BLaER1 (cell line): ENCODE data around the gene CCDC136.
A peak's percentile ranks its signal among the peaks of the same experiment; 100 is the strongest.

Experiments
- H3K27ac ChIP-seq: shearing (Covaris generic); formaldehyde crosslinking; 2 replicates; pipeline ENCODE4 v1.8.1; 2022
- H3K27me3 ChIP-seq: shearing (Covaris generic); formaldehyde crosslinking; 2 replicates; pipeline ENCODE4 v1.8.1; 2022
- H3K36me3 ChIP-seq: shearing (Covaris generic); formaldehyde crosslinking; 2 replicates; pipeline ENCODE4 v1.8.1; 2022
- H3K4me1 ChIP-seq: shearing (Covaris generic); formaldehyde crosslinking; 2 replicates; pipeline ENCODE4 v1.8.1; 2022
- H3K4me2 ChIP-seq: shearing (Covaris generic); formaldehyde crosslinking; 2 replicates; pipeline ENCODE4 v1.8.1; 2022
- H3K4me3 ChIP-seq: shearing (Covaris generic); formaldehyde crosslinking; 2 replicates; pipeline ENCODE4 v1.8.1; 2022
- H3K9ac ChIP-seq: shearing (Covaris generic); formaldehyde crosslinking; 2 replicates; pipeline ENCODE4 v1.8.1; 2022
- H3K9me3 ChIP-seq: shearing (Covaris generic); formaldehyde crosslinking; 2 replicates; pipeline ENCODE4 v1.8.1; 2022
- H4K20me1 ChIP-seq: shearing (Covaris generic); formaldehyde crosslinking; 2 replicates; pipeline ENCODE4 v1.8.1; 2022
- Cebpa-rat ChIP-seq: shearing (Covaris generic); IDR thresholded peaks from 2 replicates; pipeline ENCODE4 v1.8.1; 2022

Gene CCDC136

GRCh38 chr7:128777156-128778123, 14.3 kb upstream of the CCDC136 start:
- H3K27me3 ChIP-seq = no peaks in the 10 kb centered on the region
- no peaks in the 10 kb centered on the region for H4K20me1 ChIP-seq
- no peak overlapping the region for H3K4me2 ChIP-seq
- peaks cover 14% of the 10 kb centered on the region for H3K9me3 ChIP-seq
- TF ChIP-seq Cebpa-rat = no peak
- H3K27ac ChIP-seq = no peak overlapping the region
- H3K36me3 ChIP-seq = peaks cover 27% of the 10 kb centered on the region
- H3K4me3 ChIP-seq = no peak overlapping the region
- H3K4me1 ChIP-seq = peaks cover under 1% of the 10 kb centered on the region; the same call in 1 of the 2 replicates
- H3K9ac ChIP-seq = no peak overlapping the region

GRCh38 chr7:128778946-128779345, 12.8 kb upstream of the CCDC136 start:
- no peaks in the 10 kb centered on the region for H3K27me3 ChIP-seq
- no peak overlapping the region for H3K27ac ChIP-seq
- H3K9me3 ChIP-seq = peaks cover 13% of the 10 kb centered on the region
- peaks cover 12% of the 10 kb centered on the region for H3K36me3 ChIP-seq
- H3K4me2 ChIP-seq = no peak overlapping the region
- TF ChIP-seq Cebpa-rat = no peak
- no peak overlapping the region for H3K4me3 ChIP-seq
- H4K20me1 ChIP-seq = no peaks in the 10 kb centered on the region
- H3K4me1 ChIP-seq = no peaks in the 10 kb centered on the region
- H3K9ac ChIP-seq = no peak overlapping the region

GRCh38 chr7:128781126-128781525, 10.6 kb upstream of the CCDC136 start:
- Histone ChIP-seq H3K4me1 (no peaks in the 10 kb centered on the region), H3K9ac (no peak overlapping the region), H3K27me3 (no peaks in the 10 kb centered on the region), H4K20me1 (no peaks in the 10 kb centered on the region), H3K4me3 (no peak overlapping the region), H3K4me2 (no peak overlapping the region), H3K36me3 (no peaks in the 10 kb centered on the region), H3K27ac (no peak overlapping the region), H3K9me3 (peaks cover 10% of the 10 kb centered on the region)
- no peak for TF ChIP-seq Cebpa-rat

DNA sequence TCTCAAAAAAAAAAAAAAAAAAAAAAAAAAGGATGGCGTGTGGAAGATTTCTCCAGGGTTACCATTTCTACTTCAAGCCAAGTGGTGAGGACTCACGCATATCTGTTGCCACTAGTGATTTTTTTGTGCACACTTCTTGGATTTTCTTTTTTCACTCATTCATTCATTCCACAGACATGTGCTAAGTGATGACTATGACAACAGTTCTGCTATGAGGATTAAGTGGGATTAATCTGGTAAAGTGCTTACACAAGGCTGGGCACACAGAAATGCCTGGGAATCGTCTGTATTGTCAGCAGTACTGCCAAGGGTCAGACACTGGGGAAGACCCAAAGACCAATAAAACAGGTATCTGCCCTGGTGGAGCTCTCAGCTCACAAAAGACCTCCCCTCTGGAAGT, 9.9 kb upstream of the CCDC136 start:
- no peak overlapping the region for H3K27ac ChIP-seq
- H3K9ac ChIP-seq = no peak overlapping the region
- TF ChIP-seq Cebpa-rat = no peak

DNA sequence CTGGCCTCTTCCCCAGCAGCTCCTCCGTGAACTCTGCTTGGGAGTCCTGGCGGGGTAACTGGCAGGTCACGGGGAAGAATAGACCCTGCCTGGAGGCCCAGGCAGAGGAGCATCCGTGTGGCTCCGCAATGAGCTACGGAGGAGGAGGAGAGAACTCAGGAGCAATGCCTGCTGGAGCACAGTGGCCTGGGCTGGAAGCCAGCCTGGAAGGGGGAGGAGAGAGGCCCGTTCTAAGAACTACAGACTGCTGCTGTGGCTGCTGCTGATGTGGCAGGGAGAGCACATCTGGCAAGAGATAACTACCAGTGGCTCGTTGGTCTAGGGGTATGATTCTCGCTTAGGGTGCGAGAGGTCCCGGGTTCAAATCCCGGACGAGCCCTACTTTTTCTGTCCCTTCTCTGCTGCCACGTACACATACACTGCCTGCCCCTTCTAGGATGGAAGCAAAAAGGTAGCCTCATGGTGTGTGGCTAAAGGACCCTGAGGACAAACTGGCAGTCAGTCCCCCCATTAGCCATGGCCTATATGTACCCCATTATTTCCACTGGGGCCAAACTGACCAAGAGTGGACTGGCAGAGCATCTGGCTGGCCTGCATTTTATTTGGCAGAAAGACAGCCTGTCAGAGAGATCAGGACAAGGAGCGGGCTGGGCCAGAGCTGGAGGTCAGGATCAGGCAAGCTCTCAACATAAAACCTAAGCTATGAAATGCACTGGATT, 8.5 kb upstream of the CCDC136 start:
- H3K4me1 ChIP-seq = no peaks in the 10 kb centered on the region
- H3K27me3 ChIP-seq = no peaks in the 10 kb centered on the region
- no peaks in the 10 kb centered on the region for H3K36me3 ChIP-seq
- TF ChIP-seq Cebpa-rat = no peak
- no peak overlapping the region for H3K9ac ChIP-seq
- no peaks in the 10 kb centered on the region for H3K9me3 ChIP-seq
- no peak overlapping the region for H3K4me3 ChIP-seq
- no peaks in the 10 kb centered on the region for H4K20me1 ChIP-seq
- H3K4me2 ChIP-seq = no peak overlapping the region
- H3K27ac ChIP-seq = no peak overlapping the region

More for the DNA sequence above, 9.9 kb upstream of the CCDC136 start:
- Histone ChIP-seq H3K36me3 (no peaks in the 10 kb centered on the region), H3K27me3 (no peaks in the 10 kb centered on the region), H3K4me1 (no peaks in the 10 kb centered on the region), H3K4me3 (no peak overlapping the region), H3K4me2 (no peak overlapping the region), H3K9me3 (peaks cover 10% of the 10 kb centered on the region), H4K20me1 (no peaks in the 10 kb centered on the region)

- no peak overlapping the region for H3K4me2 ChIP-seq
These were observed 6.0 kb upstream of the CCDC136 start for GRCh38 chr7:128785738-128786137.

GRCh38 chr7:128788446-128789412, 3.0 kb upstream of the CCDC136 start:
- Histone ChIP-seq H3K36me3 (no peaks in the 10 kb centered on the region), H3K27me3 (no peaks in the 10 kb centered on the region), H3K4me1 (peaks cover 26% of the 10 kb centered on the region), H4K20me1 (no peaks in the 10 kb centered on the region), H3K4me3 (no peak overlapping the region), H3K4me2 (no peak overlapping the region), H3K9me3 (no peaks in the 10 kb centered on the region), H3K27ac (no peak overlapping the region), H3K9ac (no peak overlapping the region)
- no peak for TF ChIP-seq Cebpa-rat

More at GRCh38 chr7:128785738-128786137, 6.0 kb upstream of the CCDC136 start:
- H3K9ac ChIP-seq = no peak overlapping the region
- H3K27me3 ChIP-seq = no peaks in the 10 kb centered on the region
- no peaks in the 10 kb centered on the region for H3K9me3 ChIP-seq
- H3K36me3 ChIP-seq = no peaks in the 10 kb centered on the region
- no peak overlapping the region for H3K27ac ChIP-seq
- TF ChIP-seq Cebpa-rat = no peak
- peaks cover 7% of the 10 kb centered on the region for H3K4me1 ChIP-seq
- H4K20me1 ChIP-seq = no peaks in the 10 kb centered on the region
- H3K4me3 ChIP-seq = no peak overlapping the region

- Histone ChIP-seq H3K4me3 (peak overlapping the region; percentile 92), H3K4me1 (peaks cover 36% of the 10 kb centered on the region), H3K27me3 (no peaks in the 10 kb centered on the region), H3K27ac (peak overlapping the region; percentile 73; the same call in 1 of the 2 replicates), H4K20me1 (no peaks in the 10 kb centered on the region), H3K36me3 (peaks cover 13% of the 10 kb centered on the region), H3K4me2 (peak overlapping the region; percentile 97), H3K9me3 (no peaks in the 10 kb centered on the region), H3K9ac (peak overlapping the region; percentile 82)
- TF ChIP-seq Cebpa-rat = no peak
These were observed 1.3 kb upstream of the CCDC136 start for GRCh38 chr7:128790315-128791041.

- Histone ChIP-seq H3K4me2 (peak overlapping the region; percentile 97), H3K27ac (peak overlapping the region; percentile 73), H3K36me3 (peaks cover 23% of the 10 kb centered on the region), H3K4me1 (peaks cover 36% of the 10 kb centered on the region), H3K9ac (peak overlapping the region; percentile 82), H3K9me3 (no peaks in the 10 kb centered on the region), H3K4me3 (peak overlapping the region; percentile 92), H3K27me3 (no peaks in the 10 kb centered on the region), H4K20me1 (no peaks in the 10 kb centered on the region)
- no peak for TF ChIP-seq Cebpa-rat
These were observed 182 bp downstream of the CCDC136 start for GRCh38 chr7:128791972-128792327.
